Measurements from ENCODE around the gene TEKTIP1. TPM values are rescaled to one million over a fixed set of nuclear protein-coding genes. Genes with fewer than 3 reads are reported as not detected.

TEKTIP1 gene
- total and polyA plus RNA-seq, 9 of the 15 experiments (the other 6 are each of a cell fraction or from before 2014, with no cell fraction given): 0.66 TPM; not detected in 8

- TF ChIP-seq BRF2 (IDR thresholded peaks at IDR 0.05; ENCODE audit: borderline replicate concordance, insufficient read depth, insufficient read length): no peak
- TF ChIP-seq SRSF9 (IDR thresholded peaks at IDR 0.05; ENCODE audit: borderline replicate concordance, low read depth, low read length): no peak
- TF ChIP-seq PBX2 (CRISPR knock-in tag; IDR thresholded peaks at IDR 0.05; ENCODE audit: low read depth): no peak
- no peak for TF ChIP-seq PBX2 (tag; conservative IDR thresholded peaks at IDR 0.05; ENCODE audit: low read depth)
- TF ChIP-seq MITF (IDR thresholded peaks at IDR 0.05): no peak
- TF ChIP-seq ZBTB7A (IDR thresholded peaks at IDR 0.05; ENCODE audit: borderline replicate concordance, control insufficient read depth, low read depth, low read length): 0 out of 2 replicates have a peak, but pooled peaks have one; percentile 18
- TF ChIP-seq RBM25 (IDR thresholded peaks at IDR 0.05; ENCODE audit: low read depth, low read length, severe bottlenecking): peak; percentile 95
- TF ChIP-seq PHF20 (IDR thresholded peaks at IDR 0.05; ENCODE audit: partially characterized antibody): no peak
- no peak for TF ChIP-seq TCF7 (IDR thresholded peaks at IDR 0.05; ENCODE audit: borderline replicate concordance)
- TF ChIP-seq MNT (conservative IDR thresholded peaks at IDR 0.05): peak in 1 of 2 experiments; percentile 61; a peak in 3 of 4 replicates
- TF ChIP-seq CREB1 (IDR thresholded peaks at IDR 0.05): peak; percentile 51; the same call in 1 of the 2 replicates
- TF ChIP-seq CREB1 (CRISPR knock-in tag; IDR thresholded peaks at IDR 0.05): peak; percentile 31; the same call in 1 of the 2 replicates
- no peak for TF ChIP-seq ARID1B (IDR thresholded peaks at IDR 0.05)
- no peak for TF ChIP-seq ZNF165 (CRISPR knock-in tag; IDR thresholded peaks at IDR 0.05; ENCODE audit: borderline replicate concordance)
- TF ChIP-seq NEUROD1 (IDR thresholded peaks at IDR 0.05; ENCODE audit: borderline replicate concordance, low read depth, low read length, partially characterized antibody): peak; percentile 90
- TF ChIP-seq KLF16 (IDR thresholded peaks at IDR 0.05): peak; percentile 79
- 0 out of 2 replicates have a peak, but pooled peaks have one; percentile 19 for TF ChIP-seq HCFC1 (IDR thresholded peaks at IDR 0.05; ENCODE audit: low read depth, low read length)
- no peak for TF ChIP-seq TRIM25 (IDR thresholded peaks at IDR 0.05; ENCODE audit: borderline replicate concordance)
- TF ChIP-seq CTBP1 (IDR thresholded peaks at IDR 0.05; ENCODE audit: borderline replicate concordance): peak; percentile 97
Observed at GRCh38 chr19:3572132-3572854, 33.3 kb downstream of the TEKTIP1 start (continued).

Measured in K562 (cell line).